ENCODE measurements around the gene PPIL6. TPM values are rescaled to one million over a fixed set of nuclear protein-coding genes. Genes with fewer than 3 reads are reported as not detected.

The PPIL6 gene
- total and polyA plus RNA-seq, 2 experiments from 2014 or later: 2.6 to 2.9 TPM

GRCh38 chr6:109453594-109454495 lies 13.4 kb upstream of the PPIL6 start:
- Histone ChIP-seq H4K20me1 (ENCODE audit: insufficient read depth, poor library complexity, severe bottlenecking) (no peaks in the 10 kb centered on the region), H3K9me2 (replicated peaks; ENCODE audit: insufficient read depth) (no peaks in the 10 kb centered on the region), H3K36me3 (replicated peaks; ENCODE audit: insufficient read depth, low read depth) (no peaks in the 10 kb centered on the region), H3K4me1 (ENCODE audit: insufficient read depth) (peaks cover 6% of the 10 kb centered on the region), H3K9me3 (ENCODE audit: low read depth) (no peaks in the 10 kb centered on the region), H2AFZ (no peak overlapping the region), H3K79me2 (peaks cover 6% of the 10 kb centered on the region), H3K27ac (peak overlapping the region; percentile 87), H3K4me2 (peak overlapping the region; percentile 93), H3K27me3 (no peaks in the 10 kb centered on the region), H3K4me3 (no peak overlapping the region)
- no peak for DNase-seq (ENCODE audit: low spot score)
- TF ChIP-seq CTCF (IDR thresholded peaks at IDR 0.05; ENCODE audit: poor library complexity): no peak
- WGBS (ENCODE audit: low lambda C conversion rate, missing lambda C conversion rate): 93% methylated on average over 27 of the region's 27 CpGs

GRCh38 chr6:109453156-109453555 lies 12.7 kb upstream of the PPIL6 start:
- WGBS (ENCODE audit: low lambda C conversion rate, missing lambda C conversion rate): 97% methylated on average over 2 of the region's 2 CpGs
- no peak overlapping the region for H2AFZ ChIP-seq
- no peak overlapping the region for H3K4me3 ChIP-seq
- H3K27me3 ChIP-seq: no peaks in the 10 kb centered on the region
- no peaks in the 10 kb centered on the region for H4K20me1 ChIP-seq (ENCODE audit: insufficient read depth, poor library complexity, severe bottlenecking)
- H3K9me2 ChIP-seq (replicated peaks; ENCODE audit: insufficient read depth): no peaks in the 10 kb centered on the region
- TF ChIP-seq CTCF (IDR thresholded peaks at IDR 0.05; ENCODE audit: poor library complexity) (no peak), EZH2 (IDR thresholded peaks at IDR 0.05; ENCODE audit: borderline replicate concordance) (no peak)
- no peaks in the 10 kb centered on the region for H3K9me3 ChIP-seq (ENCODE audit: low read depth)
- no peak for DNase-seq (ENCODE audit: low spot score)
- no peak overlapping the region for H3K27ac ChIP-seq
- no peak overlapping the region for H3K4me2 ChIP-seq
- no peaks in the 10 kb centered on the region for H3K36me3 ChIP-seq (replicated peaks; ENCODE audit: insufficient read depth, low read depth)
- peaks cover 6% of the 10 kb centered on the region for H3K79me2 ChIP-seq
- peaks cover 6% of the 10 kb centered on the region for H3K4me1 ChIP-seq (ENCODE audit: insufficient read depth)

GRCh38 chr6:109452181-109452580 lies 11.8 kb upstream of the PPIL6 start:
- DNase-seq (ENCODE audit: low spot score): no peak
- H3K27ac ChIP-seq: no peak overlapping the region
- no peak overlapping the region for H3K4me2 ChIP-seq
- no peaks in the 10 kb centered on the region for H4K20me1 ChIP-seq (ENCODE audit: insufficient read depth, poor library complexity, severe bottlenecking)
- no peak overlapping the region for H3K4me3 ChIP-seq
- no peaks in the 10 kb centered on the region for H3K27me3 ChIP-seq
- no peaks in the 10 kb centered on the region for H3K9me2 ChIP-seq (replicated peaks; ENCODE audit: insufficient read depth)
- H3K36me3 ChIP-seq (replicated peaks; ENCODE audit: insufficient read depth, low read depth): no peaks in the 10 kb centered on the region
- H3K4me1 ChIP-seq (ENCODE audit: insufficient read depth): peaks cover 6% of the 10 kb centered on the region
- peaks cover 6% of the 10 kb centered on the region for H3K79me2 ChIP-seq
- H2AFZ ChIP-seq: no peak overlapping the region
- 93% methylated on average over 9 of the region's 9 CpGs for whole genome bisulfite sequencing (ENCODE audit: low lambda C conversion rate, missing lambda C conversion rate)
- TF ChIP-seq EZH2phosphoT487 (IDR thresholded peaks at IDR 0.05; ENCODE audit: low read depth, severe bottlenecking, unreplicated experiment): no peak
- no peak for TF ChIP-seq CTCF (IDR thresholded peaks at IDR 0.05; ENCODE audit: poor library complexity)
- no peak for TF ChIP-seq EZH2 (IDR thresholded peaks at IDR 0.05; ENCODE audit: borderline replicate concordance)
- H3K9me3 ChIP-seq (ENCODE audit: low read depth): no peaks in the 10 kb centered on the region

All from hepatocyte (in vitro differentiated cells).